GM13977 (cell line): ENCODE measurements around the gene CAB39L.

Source experiments
- DNase-seq: peaks from one replicate; pipeline ENCODE4 v3.0.0; 2012; ENCODE audit warnings: low spot score
- in situ Hi-C: fragments of 300-500 bp; cut with MboI; formaldehyde crosslinking; loops from one replicate; pipeline ENCODE4 v1.12.0; 2022; ENCODE audit warnings: low sequenced_read_pairs, low pct_unique_long_range_greater_than_20kb, mixed read lengths, inconsistent platforms; ENCODE audit not compliant: unreplicated experiment
- TF ChIP-seq, protein P1 (sequence below): IDR thresholded peaks from 2 replicates; pipeline ENCODE4 v1.5.1; 2012; ENCODE audit warnings: mild to moderate bottlenecking, control low read depth; ENCODE audit not compliant: insufficient read depth; ENCODE audit errors: extremely low read depth, missing control alignments

The CAB39L gene

DNA sequence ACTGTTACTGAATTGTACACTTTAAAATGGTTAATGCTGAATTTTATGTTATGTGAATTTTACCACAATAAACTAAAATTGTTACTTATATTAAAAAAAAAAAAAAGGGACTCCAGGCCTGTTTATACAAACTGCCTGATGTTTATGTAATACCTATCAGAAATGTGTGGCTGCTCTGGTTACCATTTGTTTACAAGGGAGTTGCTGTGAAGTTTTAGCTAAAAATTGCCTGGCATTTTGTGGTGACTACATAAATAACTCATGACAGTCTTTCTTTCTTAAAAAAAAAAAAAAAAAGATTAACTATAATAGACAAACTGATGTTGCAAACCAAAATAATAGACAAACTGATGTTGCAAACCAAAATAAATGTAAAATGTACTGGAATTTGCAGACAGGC, 124.3 kb downstream of the CAB39L start:
- in situ Hi-C loops = loop anchor here (25.0 kb wide), 1 partner anchor 518 kb away; no protein-coding TSS in a partner anchor
- TF ChIP-seq, protein P1, sequence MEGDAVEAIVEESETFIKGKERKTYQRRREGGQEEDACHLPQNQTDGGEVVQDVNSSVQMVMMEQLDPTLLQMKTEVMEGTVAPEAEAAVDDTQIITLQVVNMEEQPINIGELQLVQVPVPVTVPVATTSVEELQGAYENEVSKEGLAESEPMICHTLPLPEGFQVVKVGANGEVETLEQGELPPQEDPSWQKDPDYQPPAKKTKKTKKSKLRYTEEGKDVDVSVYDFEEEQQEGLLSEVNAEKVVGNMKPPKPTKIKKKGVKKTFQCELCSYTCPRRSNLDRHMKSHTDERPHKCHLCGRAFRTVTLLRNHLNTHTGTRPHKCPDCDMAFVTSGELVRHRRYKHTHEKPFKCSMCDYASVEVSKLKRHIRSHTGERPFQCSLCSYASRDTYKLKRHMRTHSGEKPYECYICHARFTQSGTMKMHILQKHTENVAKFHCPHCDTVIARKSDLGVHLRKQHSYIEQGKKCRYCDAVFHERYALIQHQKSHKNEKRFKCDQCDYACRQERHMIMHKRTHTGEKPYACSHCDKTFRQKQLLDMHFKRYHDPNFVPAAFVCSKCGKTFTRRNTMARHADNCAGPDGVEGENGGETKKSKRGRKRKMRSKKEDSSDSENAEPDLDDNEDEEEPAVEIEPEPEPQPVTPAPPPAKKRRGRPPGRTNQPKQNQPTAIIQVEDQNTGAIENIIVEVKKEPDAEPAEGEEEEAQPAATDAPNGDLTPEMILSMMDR = no peak
- no peak for DNase-seq

DNA sequence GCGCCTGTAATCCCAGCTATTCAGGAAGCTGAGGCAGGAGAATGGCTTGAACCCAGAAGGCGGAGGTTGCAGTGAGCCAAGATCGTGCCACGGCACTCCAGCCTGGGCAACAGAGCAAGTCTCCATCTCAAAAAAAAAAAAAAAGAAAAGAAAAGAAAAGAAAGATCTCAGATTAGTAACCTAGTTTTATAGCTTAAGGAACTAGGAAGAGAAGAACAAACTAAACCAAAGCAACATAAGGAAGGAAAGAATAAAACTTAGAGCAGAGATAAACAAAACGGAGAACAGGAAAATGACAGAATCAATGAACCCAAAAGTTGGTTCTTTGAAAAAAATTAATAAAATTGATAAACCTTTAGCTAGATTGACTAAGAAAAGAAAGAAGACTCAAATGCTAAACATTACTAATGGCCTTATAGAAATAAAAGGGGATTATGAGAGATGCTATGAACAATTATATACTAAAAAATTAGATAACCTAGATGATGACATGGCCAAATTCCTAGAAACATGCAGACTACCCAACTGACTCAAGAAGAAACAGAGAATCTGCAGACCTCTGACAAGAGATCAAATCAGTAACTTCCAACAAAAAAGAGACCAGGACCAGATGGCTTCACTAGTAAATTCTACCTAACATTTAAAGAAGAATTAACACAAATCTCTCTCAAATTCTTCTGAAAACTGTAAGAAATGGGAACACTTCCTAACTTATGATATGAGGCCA, 127.9 kb downstream of the CAB39L start:
- in situ Hi-C loops = loop anchor here (25.0 kb wide), 1 partner anchor 521 kb away; no protein-coding TSS in a partner anchor
- no peak for DNase-seq
- TF ChIP-seq, protein P1 = no peak

DNA sequence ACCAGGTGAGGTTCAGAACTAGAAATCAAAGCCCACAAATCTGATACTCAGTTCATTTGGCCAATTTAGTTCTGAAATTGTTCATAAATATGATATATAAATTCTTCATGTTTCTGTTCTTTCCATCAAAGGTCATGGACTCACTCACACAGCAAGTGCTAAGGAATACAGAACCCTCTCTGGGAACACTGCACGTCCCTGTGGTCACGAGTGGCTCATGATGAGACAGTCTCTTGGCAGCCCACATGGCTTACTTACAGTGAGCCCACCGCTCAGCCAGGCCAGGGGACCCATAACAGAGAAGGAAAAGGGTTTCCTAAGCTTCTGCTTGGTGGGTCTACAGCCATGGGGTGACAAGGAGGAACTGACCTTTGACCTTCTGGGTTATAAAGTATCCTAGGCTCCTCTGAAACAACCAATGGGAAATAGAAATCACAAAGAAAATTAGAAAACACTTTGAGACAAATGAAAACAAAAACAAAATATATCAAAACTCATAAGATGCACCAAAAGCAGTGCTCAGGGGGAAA, 128.8 kb downstream of the CAB39L start:
- in situ Hi-C loops = loop anchor here (25.0 kb wide), 1 partner anchor 522 kb away; no protein-coding TSS in a partner anchor
- DNase-seq = no peak
- TF ChIP-seq, protein P1 = no peak

DNA sequence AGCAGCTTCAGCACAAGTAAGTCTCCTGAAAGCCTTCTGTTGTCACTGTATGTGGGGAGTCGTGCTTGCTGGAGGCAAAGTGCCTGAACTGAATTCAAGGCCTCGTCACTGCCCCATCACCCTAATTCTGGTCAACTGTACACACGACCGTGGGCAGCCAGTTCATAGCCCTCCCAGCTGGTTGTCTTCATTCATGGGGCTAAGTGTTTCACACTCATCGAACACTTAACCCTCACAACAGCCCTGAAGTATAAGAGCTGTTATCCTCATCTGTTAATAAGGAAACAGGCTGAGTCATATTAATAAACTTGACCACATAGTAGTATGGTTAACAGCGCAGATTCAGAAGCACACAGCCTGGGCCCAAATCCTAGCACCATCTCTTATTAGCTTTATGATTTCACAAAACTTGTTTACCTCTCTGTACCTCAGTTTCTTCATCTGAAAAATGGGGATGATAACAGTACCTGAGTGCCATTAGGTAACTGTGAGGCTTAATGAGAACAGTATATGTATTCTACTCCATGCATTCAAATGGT, 129.5 kb downstream of the CAB39L start:
- no peak for DNase-seq
- in situ Hi-C loops = loop anchor here (25.0 kb wide), 1 partner anchor 523 kb away; no protein-coding TSS in a partner anchor
- TF ChIP-seq, protein P1 = no peak

DNA sequence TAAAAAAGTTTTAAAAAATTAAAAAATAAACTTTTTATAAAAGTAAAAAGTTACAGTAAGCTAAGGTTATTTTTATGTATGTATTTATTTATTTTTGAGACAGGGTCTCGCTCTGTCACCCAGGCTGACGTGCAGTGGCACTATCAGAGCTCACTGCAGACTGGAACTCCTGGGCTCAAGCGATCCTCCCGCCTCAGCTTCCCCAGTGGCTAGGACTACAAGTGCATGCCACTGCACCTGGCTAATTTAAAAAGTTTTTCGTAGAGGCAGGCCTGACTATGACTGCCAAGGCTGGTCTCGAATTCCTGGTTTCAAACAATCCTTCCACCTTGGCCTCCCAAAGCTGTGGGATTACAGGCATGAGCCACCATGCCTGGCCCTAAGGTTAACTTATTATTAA, 132.0 kb downstream of the CAB39L start:
- in situ Hi-C loops = loop anchor here (25.0 kb wide), 1 partner anchor 525 kb away; no protein-coding TSS in a partner anchor
- DNase-seq = no peak
- TF ChIP-seq, protein P1 = no peak

DNA sequence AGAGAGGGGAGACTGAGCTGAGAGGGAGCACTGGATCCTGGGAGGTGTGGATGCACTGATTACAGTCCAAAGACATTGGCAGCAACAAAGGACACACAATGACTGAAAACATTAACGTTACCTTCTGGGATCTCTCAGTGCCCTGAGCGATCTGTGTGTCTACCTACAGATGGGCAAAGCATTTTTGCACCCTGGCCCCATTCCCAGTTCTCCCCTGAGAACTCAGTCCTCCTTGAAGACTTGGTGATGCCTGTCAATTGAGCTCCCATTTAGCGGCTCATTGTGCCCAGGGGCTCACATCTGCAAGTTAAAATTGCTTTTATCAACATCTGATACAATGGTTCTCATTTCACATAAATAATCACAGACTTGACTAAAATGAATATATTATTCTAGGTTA, 133.6 kb downstream of the CAB39L start:
- TF ChIP-seq, protein P1 = no peak
- in situ Hi-C loops = loop anchor here (25.0 kb wide), 1 partner anchor 527 kb away; no protein-coding TSS in a partner anchor
- DNase-seq = no peak
